HFFc6 (cell line): ENCODE data around the gene COIL. TPM values are rescaled to one million over a fixed set of nuclear protein-coding genes. Genes with fewer than 3 reads are reported as not detected.
"Not testable (repeated sequence)": the region's sequence is repeated elsewhere in the genome, so short reads cannot be mapped to it uniquely, and the experiment has no call there.

Source experiments
- DNase-seq: peaks from one replicate; pipeline ENCODE4 v3.0.0-alpha.2; 2018
- H3K27ac Mint-ChIP-seq: 2 replicates; pipeline ENCODE4 v1.8.0; 2020; ENCODE audit warnings: mild to moderate bottlenecking, mixed read lengths
- H3K27me3 Mint-ChIP-seq: 2 replicates; pipeline ENCODE4 v1.8.0; 2021; ENCODE audit warnings: mild to moderate bottlenecking, moderate library complexity, mixed read lengths; ENCODE audit not compliant: insufficient read depth
- H3K36me3 Mint-ChIP-seq: 2 replicates; pipeline ENCODE4 v1.8.0; 2021; ENCODE audit warnings: low read depth, mixed read lengths
- H3K4me1 Mint-ChIP-seq: 2 replicates; pipeline ENCODE4 v1.8.0; 2020; ENCODE audit warnings: low read depth, mixed read lengths
- H3K4me3 Mint-ChIP-seq: 2 replicates; pipeline ENCODE4 v1.8.0; 2020; ENCODE audit warnings: mild to moderate bottlenecking, moderate library complexity, mixed read lengths
- H3K9me3 Mint-ChIP-seq: 2 replicates; pipeline ENCODE4 v1.8.0; 2020; ENCODE audit warnings: mild to moderate bottlenecking, mixed read lengths
- CTCF ChIP-seq: fragments of 200-600 bp; sonication (generic); IDR thresholded peaks from 2 replicates; pipeline ENCODE4 v1.5.0; 2021; ENCODE audit warnings: antibody characterized with exemption, mild to moderate bottlenecking
- total RNA-seq, 6 experiments: library from RNA; stranded (reverse); fragmentation: NEBNext Ultra II Directional; extraction: Animal tissue kit (Norgen Biotek cat#: 25700); gene quantifications; 2 replicates in 1 of 6; 3 replicates in 5 of 6; pipeline ENCODE4 v1.2.3, GENCODE V29; 2021

COIL gene
- total RNA-seq, 6 experiments from 2014 or later, result 13.6 to 16.4 (median 16.2) TPM

- H3K27me3 Mint-ChIP-seq, result peaks cover 18% of the 10 kb centered on the region
- no peak overlapping the region for H3K27ac Mint-ChIP-seq
- no peaks in the 10 kb centered on the region for H3K36me3 Mint-ChIP-seq
- 0 out of 2 replicates have a peak, but pooled peaks cover 3% of the 10 kb centered on the region for H3K4me1 Mint-ChIP-seq
- no peaks in the 10 kb centered on the region for H3K9me3 Mint-ChIP-seq
- TF ChIP-seq CTCF, result no peak
- H3K4me3 Mint-ChIP-seq, result no peak overlapping the region
- no peak for DNase-seq
Measured at GRCh38 chr17:56972111-56972730, 11.4 kb upstream of the COIL start.

- peaks cover 17% of the 10 kb centered on the region for H3K27me3 Mint-ChIP-seq
- H3K9me3 Mint-ChIP-seq, result no peaks in the 10 kb centered on the region
- H3K36me3 Mint-ChIP-seq, result no peaks in the 10 kb centered on the region
- H3K27ac Mint-ChIP-seq, result no peak overlapping the region
- no peak for TF ChIP-seq CTCF
- H3K4me1 Mint-ChIP-seq, result no peaks in the 10 kb centered on the region
- no peak for DNase-seq
- H3K4me3 Mint-ChIP-seq, result no peak overlapping the region
Measured at GRCh38 chr17:56970974-56971373, 10.1 kb upstream of the COIL start.

GRCh38 chr17:56966338-56966737, 5.5 kb upstream of the COIL start:
- no peak for DNase-seq
- Mint-ChIP-seq H3K4me3 (no peak overlapping the region), H3K36me3 (no peaks in the 10 kb centered on the region), H3K4me1 (peaks cover 10% of the 10 kb centered on the region), H3K27ac (no peak overlapping the region), H3K9me3 (no peaks in the 10 kb centered on the region), H3K27me3 (peaks cover 13% of the 10 kb centered on the region)
- TF ChIP-seq CTCF, result no peak

- H3K36me3 Mint-ChIP-seq, H3K27ac Mint-ChIP-seq, H3K9me3 Mint-ChIP-seq, H3K27me3 Mint-ChIP-seq, H3K4me3 Mint-ChIP-seq, DNase-seq: not testable (repeated sequence)
- peaks cover 15% of the 10 kb centered on the region for H3K4me1 Mint-ChIP-seq
Measured at GRCh38 chr17:56965681-56966080, 4.8 kb upstream of the COIL start.

GRCh38 chr17:56965241-56965640, 4.4 kb upstream of the COIL start:
- H3K27me3 Mint-ChIP-seq, H3K27ac Mint-ChIP-seq, H3K36me3 Mint-ChIP-seq, DNase-seq, H3K4me3 Mint-ChIP-seq, H3K9me3 Mint-ChIP-seq: not testable (repeated sequence)
- H3K4me1 Mint-ChIP-seq, result peaks cover 15% of the 10 kb centered on the region

- no peak for TF ChIP-seq CTCF
- H3K4me3 Mint-ChIP-seq, result no peak overlapping the region
- no peak for DNase-seq
- H3K36me3 Mint-ChIP-seq, result peaks cover 12% of the 10 kb centered on the region; the same call in 1 of the 2 replicates
- peaks cover 36% of the 10 kb centered on the region for H3K4me1 Mint-ChIP-seq
- no peaks in the 10 kb centered on the region; the same call in 1 of the 2 replicates for H3K27me3 Mint-ChIP-seq
- H3K27ac Mint-ChIP-seq, result no peak overlapping the region
- no peaks in the 10 kb centered on the region for H3K9me3 Mint-ChIP-seq
Measured at GRCh38 chr17:56956992-56957391, 3.9 kb downstream of the COIL start.
